Stimulated activated CD8-positive, alpha-beta memory T cell treated with anti-CD3 and anti-CD28 coated beads, Interleukin-15, amount 100 ng/mL, for 1 hour (primary cell): ENCODE results near the gene DEPDC5.

Experiments
- DNase-seq: peaks from one replicate; pipeline ENCODE4 v3.0.0-alpha.2; 2020; ENCODE audit warnings: low read depth

Gene DEPDC5

DNA sequence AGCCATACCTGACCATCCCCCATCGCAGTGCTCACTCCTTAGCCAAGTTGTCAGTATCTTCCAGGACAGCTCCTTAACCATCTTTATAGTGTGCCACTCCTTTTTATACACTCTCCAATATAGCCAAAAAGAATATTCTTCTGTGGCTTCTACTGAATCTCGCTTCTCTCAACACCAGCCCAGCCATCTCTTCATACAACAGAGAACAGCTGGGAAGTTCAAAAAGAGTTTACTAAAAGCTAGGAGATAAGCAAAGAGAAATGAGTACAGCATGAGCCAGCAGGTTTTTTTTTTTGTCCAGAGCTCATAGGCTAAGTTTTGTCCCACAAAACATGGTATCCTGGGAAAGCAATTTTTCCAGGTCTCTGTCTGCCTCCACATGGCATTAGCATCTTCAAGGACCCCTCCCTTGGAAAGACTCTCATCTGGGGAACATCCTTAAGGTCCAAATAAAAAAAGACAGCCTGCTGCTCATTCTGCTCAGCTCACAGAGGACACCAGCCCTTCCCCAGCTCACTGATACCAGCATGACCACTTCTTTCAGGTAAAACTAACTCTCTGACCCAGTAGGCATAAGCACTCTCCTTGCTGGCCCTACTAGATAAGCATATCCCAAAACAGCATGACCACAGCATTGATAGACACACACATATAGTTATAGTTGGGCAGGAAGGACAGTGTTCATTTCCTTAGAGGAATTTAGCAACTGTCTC is 141.7 kb downstream of the DEPDC5 start:
- no peak for DNase-seq

- no peak for DNase-seq
These were observed 142.7 kb downstream of the DEPDC5 start for GRCh38 chr22:31896472-31896871.

DNA sequence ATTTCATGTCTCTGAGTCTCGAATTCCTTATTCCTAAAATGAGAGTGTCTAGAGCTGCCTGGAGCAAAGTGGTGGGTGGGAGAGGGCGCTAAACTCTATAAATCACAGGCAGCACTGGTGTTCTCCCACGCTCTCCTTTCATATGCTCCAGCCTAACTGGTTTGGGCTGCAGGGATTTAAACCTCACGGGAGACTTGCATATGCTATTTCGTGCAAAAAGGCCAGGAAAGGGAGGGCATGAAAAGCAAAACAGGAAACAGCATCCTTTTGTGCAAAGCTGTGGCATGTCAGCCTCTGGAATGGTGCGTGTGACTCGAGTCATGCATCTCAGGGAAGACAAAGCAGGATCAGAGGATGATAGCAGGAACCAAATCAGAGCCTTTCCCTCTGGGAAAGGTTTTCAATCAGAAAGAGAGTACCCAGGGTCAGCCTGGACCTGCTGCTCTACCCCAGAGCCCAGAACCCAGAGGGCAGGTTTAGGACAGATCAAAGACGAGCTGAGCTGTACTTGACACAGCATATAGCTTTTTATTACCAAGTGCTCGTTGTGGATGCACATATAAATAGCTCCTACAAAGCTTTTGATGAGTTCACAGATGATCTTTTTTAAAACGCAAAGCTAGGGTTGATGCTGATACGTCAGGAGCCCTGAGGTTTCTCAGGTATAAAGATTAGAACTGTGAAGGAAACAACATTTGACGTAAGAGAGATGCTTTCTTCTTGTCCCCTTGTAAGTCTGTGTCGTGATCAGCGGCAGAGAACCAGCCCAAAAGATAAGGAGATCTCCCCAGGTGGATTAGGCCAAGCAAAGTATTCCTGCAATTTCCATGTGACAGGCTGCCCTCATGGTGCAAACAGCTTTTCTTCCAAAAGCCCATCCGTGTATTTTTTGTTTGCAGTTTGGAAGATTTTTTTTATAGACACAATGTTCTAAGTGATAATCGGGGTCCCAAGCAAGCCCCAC is 144.3 kb downstream of the DEPDC5 start:
- no peak for DNase-seq

GRCh38 chr22:31898926-31899325 is 145.1 kb downstream of the DEPDC5 start:
- no peak for DNase-seq

DNA sequence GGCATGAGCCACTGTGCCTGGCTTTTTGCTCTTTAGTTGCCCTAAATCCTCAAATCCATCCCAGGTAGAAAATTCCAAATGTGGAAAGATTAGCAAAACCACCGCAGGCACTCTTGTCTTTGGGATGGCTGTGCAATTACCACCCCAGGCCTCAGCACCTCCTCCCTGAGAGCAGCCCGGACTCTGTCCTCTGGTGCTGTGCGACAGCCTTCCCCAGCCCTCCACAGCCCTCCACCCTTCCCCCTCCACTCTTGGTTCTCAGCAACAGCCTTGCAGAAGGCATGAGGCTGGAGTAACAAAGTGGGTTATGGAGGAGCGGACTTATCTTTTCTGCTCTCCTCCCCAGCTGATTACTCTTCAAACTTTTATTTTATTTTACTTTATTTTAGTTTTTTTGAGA is 145.8 kb downstream of the DEPDC5 start:
- DNase-seq, result no peak

DNA sequence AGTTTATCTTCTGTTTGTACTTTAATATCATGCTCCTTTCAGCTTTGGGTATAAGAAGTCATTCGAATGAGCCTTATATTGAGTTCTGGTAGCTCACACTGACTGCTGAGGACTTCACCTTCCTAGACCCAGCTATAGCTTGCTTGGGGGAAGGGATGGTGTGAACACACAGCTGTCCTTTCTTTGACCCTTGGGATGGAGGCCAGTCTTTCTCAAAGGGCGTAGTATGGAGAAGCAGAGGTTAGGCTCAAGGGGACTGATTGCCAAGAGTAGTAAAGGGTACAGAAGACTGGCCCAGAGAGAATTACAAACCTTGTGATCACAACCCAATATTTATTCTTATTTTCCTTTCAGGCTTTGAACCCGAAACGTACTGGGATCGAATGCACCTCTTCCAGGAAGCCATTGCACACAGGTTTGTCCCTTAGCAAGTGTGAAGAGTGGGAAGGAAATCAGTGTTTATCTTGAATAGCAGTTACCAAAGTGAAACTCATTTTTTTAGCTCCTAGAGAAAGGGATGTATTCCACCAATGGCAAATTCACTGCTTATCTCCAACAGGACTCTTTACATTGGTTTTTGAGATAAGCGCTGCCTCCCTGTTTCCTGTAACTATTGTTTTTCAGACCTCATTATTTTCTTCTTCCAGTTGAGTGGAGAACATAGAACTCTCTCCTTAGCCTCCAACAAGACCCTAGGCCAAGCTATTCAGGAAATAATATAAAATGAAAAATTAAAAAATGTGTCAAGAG is 147.7 kb downstream of the DEPDC5 start:
- no peak for DNase-seq

DNA sequence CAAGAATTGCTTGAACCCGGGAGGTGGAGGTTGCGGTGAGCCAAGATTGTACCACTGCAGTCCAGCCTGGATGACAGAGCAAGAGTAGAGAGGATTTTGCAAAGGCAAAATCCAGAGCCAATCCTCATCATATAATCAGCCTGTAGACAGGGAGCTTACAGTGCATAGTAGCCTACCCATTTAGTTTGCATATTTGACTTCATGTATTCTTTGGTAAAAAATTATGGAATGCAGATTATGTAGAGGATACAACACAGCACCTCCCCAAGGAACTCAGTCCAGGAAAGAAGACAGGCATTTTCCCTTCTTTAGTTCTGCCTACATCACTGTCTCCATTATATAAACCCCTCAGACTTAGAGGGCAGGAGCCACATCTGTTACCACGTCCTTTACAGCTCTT is 150.8 kb downstream of the DEPDC5 start:
- DNase-seq, result no peak

DNA sequence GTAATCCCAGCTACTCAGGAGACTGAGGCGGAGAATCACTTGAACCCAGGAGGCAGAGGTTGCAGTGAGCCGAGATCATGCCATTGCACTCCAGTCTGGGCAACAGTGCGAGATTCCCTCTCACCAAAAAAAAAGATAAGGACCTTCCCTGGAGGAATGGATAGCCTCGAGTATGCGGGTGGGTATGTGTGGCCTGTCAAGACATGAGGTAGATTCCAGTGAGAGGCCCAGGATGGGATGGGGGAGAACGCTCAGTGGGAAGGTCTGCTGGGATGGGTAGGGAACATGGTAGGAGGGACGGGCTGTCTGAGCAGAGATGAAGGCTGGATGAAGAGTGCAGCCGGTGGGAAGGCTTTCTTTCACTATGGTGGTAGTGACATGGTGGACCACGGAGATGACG is 151.5 kb downstream of the DEPDC5 start:
- no peak for DNase-seq

DNA sequence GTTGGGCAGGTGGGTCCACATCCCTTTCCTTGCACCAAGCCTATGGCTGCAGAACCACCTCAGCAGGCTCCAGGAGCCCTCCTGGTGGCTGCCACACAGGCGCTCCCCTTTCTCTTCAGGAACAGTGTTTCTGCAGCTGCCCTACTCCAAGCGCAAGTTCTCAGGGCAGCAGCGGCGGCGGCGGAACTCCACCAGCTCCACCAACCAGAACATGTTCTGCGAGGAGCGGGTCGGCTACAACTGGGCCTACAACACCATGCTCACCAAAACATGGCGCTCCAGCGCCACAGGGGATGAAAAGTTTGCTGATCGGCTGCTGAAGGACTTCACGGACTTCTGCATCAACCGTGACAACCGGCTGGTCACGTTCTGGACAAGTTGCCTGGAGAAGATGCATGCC is 152.3 kb downstream of the DEPDC5 start:
- DNase-seq, result no peak

GRCh38 chr22:31906569-31906968 is 152.8 kb downstream of the DEPDC5 start:
- DNase-seq, result no peak

DNA sequence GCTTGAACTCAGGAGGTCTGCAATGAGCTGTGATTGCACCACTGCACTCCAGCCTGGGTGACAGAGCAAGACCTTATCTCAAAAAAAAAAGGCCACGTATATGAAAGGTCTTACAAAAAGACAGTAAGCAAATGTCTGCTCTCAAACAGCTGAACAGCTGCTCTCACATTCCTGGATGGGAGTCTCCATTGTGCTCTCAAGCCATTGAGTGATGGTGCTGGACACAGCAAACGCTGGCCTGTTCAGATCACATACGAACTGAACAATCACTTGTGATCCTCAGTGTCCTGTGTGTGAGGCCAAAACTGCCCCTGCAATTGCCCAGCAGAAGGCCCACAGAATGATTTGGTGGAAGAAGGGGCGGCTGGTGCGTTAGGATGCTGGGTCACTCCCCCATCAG is 156.2 kb downstream of the DEPDC5 start:
- no peak for DNase-seq

DNA sequence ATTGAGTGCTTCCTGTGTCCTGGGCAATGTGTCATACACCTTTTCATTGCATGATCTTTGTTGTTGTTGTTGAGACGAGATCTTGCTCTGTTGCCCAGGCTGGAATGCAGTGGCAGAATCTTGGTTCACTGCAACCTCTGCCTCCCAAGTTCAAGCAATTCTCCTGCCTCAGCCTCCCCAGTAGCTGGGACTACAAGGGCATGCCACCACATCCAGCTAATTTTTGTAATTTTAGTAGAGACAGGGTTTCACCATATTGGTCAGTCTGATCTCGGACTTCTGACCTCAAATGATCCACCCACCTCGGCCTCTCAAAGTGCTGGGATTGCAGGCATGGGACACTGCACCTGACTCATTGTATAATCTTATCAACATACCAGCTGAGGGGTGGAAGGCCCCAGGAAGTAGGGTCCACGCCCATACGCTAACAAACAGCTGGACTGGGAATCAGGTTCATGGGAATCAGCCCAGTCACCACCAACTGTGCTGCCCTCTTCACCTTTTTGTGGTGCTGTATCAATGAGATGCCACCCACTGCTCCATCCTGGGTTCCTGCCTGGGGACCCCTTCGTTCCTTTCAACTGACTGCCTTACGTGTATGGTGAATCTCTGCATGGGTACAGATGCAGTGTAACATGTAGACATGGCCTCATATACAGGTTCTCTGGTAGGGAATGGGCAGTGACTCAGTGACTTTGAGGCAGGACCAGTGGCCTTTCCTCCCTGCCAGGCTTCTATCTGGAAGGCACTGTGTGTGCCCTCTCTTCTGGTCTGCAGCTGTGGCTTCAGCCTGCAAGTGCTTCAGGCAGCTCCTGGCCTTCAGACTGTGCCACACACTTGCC is 158.0 kb downstream of the DEPDC5 start:
- no peak for DNase-seq

DNA sequence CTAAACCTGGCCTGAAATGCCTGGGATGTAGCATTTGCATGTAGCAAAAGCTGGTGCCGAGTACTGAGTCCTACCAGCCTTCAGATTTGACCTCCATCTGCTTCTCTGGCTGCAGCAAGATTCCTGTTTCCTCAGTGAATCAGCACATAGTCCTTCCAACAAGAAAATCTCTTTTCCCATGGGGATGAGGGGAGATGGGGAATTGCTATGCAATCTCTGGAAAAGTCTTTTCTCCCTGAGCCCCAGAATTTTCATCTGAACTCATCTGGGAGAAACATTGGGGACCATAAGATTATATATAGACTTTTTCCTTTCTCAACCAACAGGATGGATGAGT is 158.6 kb downstream of the DEPDC5 start:
- no peak for DNase-seq

- DNase-seq, result no peak
These were observed 161.8 kb downstream of the DEPDC5 start for GRCh38 chr22:31915586-31915985.

DNA sequence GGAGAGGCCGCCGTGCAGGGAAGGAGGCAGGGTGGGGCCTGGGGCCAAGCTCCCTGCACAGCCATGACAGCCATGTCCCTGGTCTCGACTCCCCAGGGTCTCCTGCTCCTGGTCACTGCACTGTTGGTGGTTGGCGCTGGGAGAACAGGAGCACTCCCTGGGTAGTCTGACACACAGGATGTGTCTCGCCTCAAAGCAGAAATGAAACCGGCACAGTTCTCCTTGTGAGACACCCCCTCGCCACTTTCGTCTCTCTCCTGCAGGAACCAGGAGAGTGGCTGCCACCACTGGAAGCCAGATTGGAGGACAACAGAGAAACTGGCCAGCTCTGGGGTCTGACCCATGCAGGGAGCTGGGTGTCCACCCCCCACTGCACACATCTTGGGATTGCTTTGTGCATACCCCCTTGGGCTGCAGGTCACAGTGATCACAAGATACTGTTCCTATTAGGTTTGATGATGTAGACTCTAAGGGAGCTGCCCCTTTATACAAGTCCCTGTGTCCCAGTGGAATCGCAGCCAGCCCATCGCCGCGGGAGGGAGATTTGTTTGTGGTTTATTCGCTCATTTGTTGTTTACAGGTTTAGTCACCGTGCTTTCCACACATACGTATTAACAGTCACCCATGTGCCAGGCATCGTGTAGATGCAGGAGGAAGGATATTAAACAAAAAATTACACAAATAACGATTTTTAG is 163.6 kb downstream of the DEPDC5 start:
- no peak for DNase-seq

GRCh38 chr22:31919730-31920129 is 165.9 kb downstream of the DEPDC5 start:
- DNase-seq, result no peak

- no peak for DNase-seq
These were observed 166.5 kb downstream of the DEPDC5 start for GRCh38 chr22:31920306-31920705.

- DNase-seq, result no peak
These were observed 167.3 kb downstream of the DEPDC5 start for GRCh38 chr22:31921106-31921505.

DNA sequence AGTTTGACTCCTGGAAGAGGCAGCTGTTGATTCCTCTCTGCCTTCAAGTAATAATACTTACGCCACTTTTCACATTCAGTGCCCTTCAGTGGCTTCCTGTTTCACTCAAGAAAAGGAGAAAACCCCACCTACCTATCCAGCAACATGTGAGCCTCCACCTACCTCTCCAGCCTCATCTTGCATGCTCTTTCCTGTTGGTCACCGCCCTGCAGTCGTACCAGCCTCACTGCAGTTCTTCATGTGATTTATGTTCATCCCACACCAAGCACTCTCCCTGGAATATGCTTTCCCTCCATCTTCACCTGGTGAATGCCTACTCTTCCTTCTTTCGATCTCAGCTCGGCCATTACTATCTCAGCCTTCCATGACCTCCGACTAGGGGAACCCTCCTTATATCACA is 168.7 kb downstream of the DEPDC5 start:
- DNase-seq, result no peak

DNA sequence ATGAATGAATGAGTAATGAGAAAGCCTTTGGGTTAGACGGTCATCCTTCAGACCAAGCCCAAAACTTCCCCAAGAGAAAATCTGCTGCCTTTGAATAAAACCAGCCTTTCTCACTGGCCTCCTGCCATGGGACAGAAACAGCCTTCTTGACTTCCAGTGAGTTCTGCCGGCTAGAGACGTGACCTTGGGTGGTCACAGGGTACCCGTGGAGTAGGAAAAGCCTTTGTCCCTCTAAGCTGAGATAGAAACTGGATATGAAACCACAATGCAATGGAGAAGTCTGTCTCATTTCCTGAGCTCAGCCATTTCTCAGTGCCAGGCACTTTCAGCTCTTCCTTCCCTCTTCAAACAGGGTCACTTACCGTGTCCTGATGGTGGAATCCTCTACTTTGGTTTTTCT is 169.3 kb downstream of the DEPDC5 start:
- no peak for DNase-seq

- DNase-seq, result no peak
These were observed 169.9 kb downstream of the DEPDC5 start for GRCh38 chr22:31923747-31924146.
